ENCODE results near the gene DHRS7B.

DHRS7B gene

GRCh38 chr17:21162394-21162775, 35.6 kb downstream of the DHRS7B start:
- Histone ChIP-seq H3K4me3 (ENCODE audit: low read depth, low read length) (no peak overlapping the region), H3K27me3 (ENCODE audit: insufficient read depth, low read length) (no peaks in the 10 kb centered on the region), H2BK5ac (ENCODE audit: low read depth, low read length, poor library complexity) (no peak overlapping the region), H4K12ac (ENCODE audit: low read depth, low read length) (no peak overlapping the region), H4K91ac (ENCODE audit: low read depth, low read length) (no peak overlapping the region), H2AK5ac (ENCODE audit: low read length) (no peak overlapping the region), H2BK12ac (ENCODE audit: low read length) (no peak overlapping the region), H3K27ac (ENCODE audit: low read depth, low read length) (no peak overlapping the region), H3K4me2 (ENCODE audit: low read length) (no peak overlapping the region), H3K4me1 (ENCODE audit: control insufficient read depth in 1 of 2, insufficient read depth in 2 of 2, low read length in 2 of 2) (peaks cover 0 to 2% of the 10 kb centered on the region in 2 experiments), H3K14ac (ENCODE audit: low read length) (no peak overlapping the region), H3K9me3 (ENCODE audit: insufficient read depth, low read depth, low read length) (no peaks in the 10 kb centered on the region), H3K23ac (ENCODE audit: low read length) (no peak overlapping the region), H4K8ac (ENCODE audit: low read depth, low read length) (no peak overlapping the region), H3K18ac (ENCODE audit: low read length) (no peak overlapping the region), H2AFZ (ENCODE audit: insufficient read depth, low read length, poor library complexity) (no peak overlapping the region), H3K4ac (ENCODE audit: low read depth, low read length) (no peak overlapping the region), H2BK120ac (ENCODE audit: insufficient read depth, low read length, poor library complexity) (no peak overlapping the region), H3K79me2 (ENCODE audit: control insufficient read depth, insufficient read depth, low read length, poor library complexity) (no peaks in the 10 kb centered on the region), H3K36me3 (ENCODE audit: control insufficient read depth in 1 of 2, insufficient read depth in 2 of 2, low read length in 2 of 2) (no peaks in the 10 kb centered on the region), H3K9ac (ENCODE audit: low read length) (no peak overlapping the region), H3K79me1 (ENCODE audit: low read length) (no peaks in the 10 kb centered on the region)
- DNase-seq = no peak
- WGBS (ENCODE audit: extremely low coverage, insufficient coverage, insufficient read length) = no CpG with 5 or more reads among the region's 2 CpGs

- Histone ChIP-seq H4K91ac (ENCODE audit: low read depth, low read length) (no peak overlapping the region), H3K79me1 (ENCODE audit: low read length) (no peaks in the 10 kb centered on the region), H4K12ac (ENCODE audit: low read depth, low read length) (no peak overlapping the region), H3K36me3 (ENCODE audit: control insufficient read depth in 1 of 2, insufficient read depth in 2 of 2, low read length in 2 of 2) (no peaks in the 10 kb centered on the region), H3K9me3 (ENCODE audit: insufficient read depth, low read depth, low read length) (no peaks in the 10 kb centered on the region), H3K4ac (ENCODE audit: low read depth, low read length) (no peak overlapping the region), H3K4me2 (ENCODE audit: low read length) (no peak overlapping the region), H3K4me1 (ENCODE audit: control insufficient read depth in 1 of 2, insufficient read depth in 2 of 2, low read length in 2 of 2) (peaks cover 0 to 2% of the 10 kb centered on the region in 2 experiments), H3K14ac (ENCODE audit: low read length) (no peak overlapping the region), H2BK5ac (ENCODE audit: low read depth, low read length, poor library complexity) (no peak overlapping the region), H3K27me3 (ENCODE audit: insufficient read depth, low read length) (no peaks in the 10 kb centered on the region), H3K79me2 (ENCODE audit: control insufficient read depth, insufficient read depth, low read length, poor library complexity) (no peaks in the 10 kb centered on the region), H2AFZ (ENCODE audit: insufficient read depth, low read length, poor library complexity) (no peak overlapping the region), H3K4me3 (ENCODE audit: low read depth, low read length) (no peak overlapping the region), H3K27ac (ENCODE audit: low read depth, low read length) (no peak overlapping the region), H3K18ac (ENCODE audit: low read length) (no peak overlapping the region), H2AK5ac (ENCODE audit: low read length) (no peak overlapping the region), H2BK12ac (ENCODE audit: low read length) (no peak overlapping the region), H3K9ac (ENCODE audit: low read length) (no peak overlapping the region), H2BK120ac (ENCODE audit: insufficient read depth, low read length, poor library complexity) (no peak overlapping the region), H4K8ac (ENCODE audit: low read depth, low read length) (no peak overlapping the region), H3K23ac (ENCODE audit: low read length) (no peak overlapping the region)
- DNase-seq = no peak
- whole genome bisulfite sequencing (ENCODE audit: extremely low coverage, insufficient coverage, insufficient read length) = no CpG with 5 or more reads among the region's 6 CpGs
These were observed 36.3 kb downstream of the DHRS7B start for GRCh38 chr17:21163101-21163500.

GRCh38 chr17:21164216-21164615, 37.5 kb downstream of the DHRS7B start:
- DNase-seq = peak in 1 of 2 donors; percentile 52
- H3K23ac ChIP-seq (ENCODE audit: low read length) = no peak overlapping the region
- H3K9me3 ChIP-seq (ENCODE audit: insufficient read depth, low read depth, low read length) = peaks cover 3% of the 10 kb centered on the region
- H4K12ac ChIP-seq (ENCODE audit: low read depth, low read length) = no peak overlapping the region
- H3K4me1 ChIP-seq (ENCODE audit: control insufficient read depth in 1 of 2, insufficient read depth in 2 of 2, low read length in 2 of 2) = peaks cover under 1 to 2% of the 10 kb centered on the region in 2 experiments
- no peak overlapping the region for H4K91ac ChIP-seq (ENCODE audit: low read depth, low read length)
- no peak overlapping the region for H3K4me3 ChIP-seq (ENCODE audit: low read depth, low read length)
- no peak overlapping the region for H2BK12ac ChIP-seq (ENCODE audit: low read length)
- no peak overlapping the region for H3K18ac ChIP-seq (ENCODE audit: low read length)
- no peak overlapping the region for H2BK120ac ChIP-seq (ENCODE audit: insufficient read depth, low read length, poor library complexity)
- H2AK5ac ChIP-seq (ENCODE audit: low read length) = no peak overlapping the region
- no peak overlapping the region for H3K14ac ChIP-seq (ENCODE audit: low read length)
- H3K36me3 ChIP-seq (ENCODE audit: control insufficient read depth in 1 of 2, insufficient read depth in 2 of 2, low read length in 2 of 2) = no peaks in the 10 kb centered on the region
- WGBS (ENCODE audit: extremely low coverage, insufficient coverage, insufficient read length) = no CpG with 5 or more reads among the region's 6 CpGs
- no peak overlapping the region for H3K27ac ChIP-seq (ENCODE audit: low read depth, low read length)
- H3K4ac ChIP-seq (ENCODE audit: low read depth, low read length) = no peak overlapping the region
- no peak overlapping the region for H2AFZ ChIP-seq (ENCODE audit: insufficient read depth, low read length, poor library complexity)
- H4K8ac ChIP-seq (ENCODE audit: low read depth, low read length) = no peak overlapping the region
- no peaks in the 10 kb centered on the region for H3K79me1 ChIP-seq (ENCODE audit: low read length)
- no peak overlapping the region for H3K9ac ChIP-seq (ENCODE audit: low read length)
- H3K27me3 ChIP-seq (ENCODE audit: insufficient read depth, low read length) = no peaks in the 10 kb centered on the region
- no peak overlapping the region for H2BK5ac ChIP-seq (ENCODE audit: low read depth, low read length, poor library complexity)
- no peak overlapping the region for H3K4me2 ChIP-seq (ENCODE audit: low read length)
- H3K79me2 ChIP-seq (ENCODE audit: control insufficient read depth, insufficient read depth, low read length, poor library complexity) = no peaks in the 10 kb centered on the region

- H3K18ac ChIP-seq (ENCODE audit: low read length) = no peak overlapping the region
- no peak overlapping the region for H3K14ac ChIP-seq (ENCODE audit: low read length)
- peaks cover 3 to 5% of the 10 kb centered on the region in 2 experiments for H3K4me1 ChIP-seq (ENCODE audit: control insufficient read depth in 1 of 2, insufficient read depth in 2 of 2, low read length in 2 of 2)
- H3K9me3 ChIP-seq (ENCODE audit: insufficient read depth, low read depth, low read length) = peaks cover 3% of the 10 kb centered on the region
- H3K9ac ChIP-seq (ENCODE audit: low read length) = no peak overlapping the region
- H3K4ac ChIP-seq (ENCODE audit: low read depth, low read length) = no peak overlapping the region
- no peak overlapping the region for H3K27ac ChIP-seq (ENCODE audit: low read depth, low read length)
- H4K91ac ChIP-seq (ENCODE audit: low read depth, low read length) = no peak overlapping the region
- no peak overlapping the region for H4K12ac ChIP-seq (ENCODE audit: low read depth, low read length)
- H3K27me3 ChIP-seq (ENCODE audit: insufficient read depth, low read length) = no peaks in the 10 kb centered on the region
- H2BK5ac ChIP-seq (ENCODE audit: low read depth, low read length, poor library complexity) = no peak overlapping the region
- WGBS (ENCODE audit: extremely low coverage, insufficient coverage, insufficient read length) = no CpG with 5 or more reads among the region's 5 CpGs
- H2AFZ ChIP-seq (ENCODE audit: insufficient read depth, low read length, poor library complexity) = no peak overlapping the region
- H3K79me2 ChIP-seq (ENCODE audit: control insufficient read depth, insufficient read depth, low read length, poor library complexity) = no peaks in the 10 kb centered on the region
- no peaks in the 10 kb centered on the region for H3K36me3 ChIP-seq (ENCODE audit: control insufficient read depth in 1 of 2, insufficient read depth in 2 of 2, low read length in 2 of 2)
- no peak overlapping the region for H2BK12ac ChIP-seq (ENCODE audit: low read length)
- H3K4me3 ChIP-seq (ENCODE audit: low read depth, low read length) = no peak overlapping the region
- H4K8ac ChIP-seq (ENCODE audit: low read depth, low read length) = no peak overlapping the region
- no peak for DNase-seq
- no peaks in the 10 kb centered on the region for H3K79me1 ChIP-seq (ENCODE audit: low read length)
- H2AK5ac ChIP-seq (ENCODE audit: low read length) = no peak overlapping the region
- H2BK120ac ChIP-seq (ENCODE audit: insufficient read depth, low read length, poor library complexity) = no peak overlapping the region
- H3K23ac ChIP-seq (ENCODE audit: low read length) = no peak overlapping the region
- no peak overlapping the region for H3K4me2 ChIP-seq (ENCODE audit: low read length)
These were observed 37.9 kb downstream of the DHRS7B start for GRCh38 chr17:21164620-21165019.
